GM10266 (cell line): ENCODE results near the gene ZFP69.

ENCODE experiments used
- DNase-seq: peaks from one replicate; pipeline ENCODE4 v3.0.0; 2012; ENCODE audit errors: extremely low spot score
- CTCF ChIP-seq: IDR thresholded peaks from 2 replicates; pipeline ENCODE4 v1.5.1; 2012; ENCODE audit warnings: mild to moderate bottlenecking, low read depth; ENCODE audit not compliant: control insufficient read depth, insufficient read depth; ENCODE audit errors: missing control alignments

The ZFP69 gene

DNA sequence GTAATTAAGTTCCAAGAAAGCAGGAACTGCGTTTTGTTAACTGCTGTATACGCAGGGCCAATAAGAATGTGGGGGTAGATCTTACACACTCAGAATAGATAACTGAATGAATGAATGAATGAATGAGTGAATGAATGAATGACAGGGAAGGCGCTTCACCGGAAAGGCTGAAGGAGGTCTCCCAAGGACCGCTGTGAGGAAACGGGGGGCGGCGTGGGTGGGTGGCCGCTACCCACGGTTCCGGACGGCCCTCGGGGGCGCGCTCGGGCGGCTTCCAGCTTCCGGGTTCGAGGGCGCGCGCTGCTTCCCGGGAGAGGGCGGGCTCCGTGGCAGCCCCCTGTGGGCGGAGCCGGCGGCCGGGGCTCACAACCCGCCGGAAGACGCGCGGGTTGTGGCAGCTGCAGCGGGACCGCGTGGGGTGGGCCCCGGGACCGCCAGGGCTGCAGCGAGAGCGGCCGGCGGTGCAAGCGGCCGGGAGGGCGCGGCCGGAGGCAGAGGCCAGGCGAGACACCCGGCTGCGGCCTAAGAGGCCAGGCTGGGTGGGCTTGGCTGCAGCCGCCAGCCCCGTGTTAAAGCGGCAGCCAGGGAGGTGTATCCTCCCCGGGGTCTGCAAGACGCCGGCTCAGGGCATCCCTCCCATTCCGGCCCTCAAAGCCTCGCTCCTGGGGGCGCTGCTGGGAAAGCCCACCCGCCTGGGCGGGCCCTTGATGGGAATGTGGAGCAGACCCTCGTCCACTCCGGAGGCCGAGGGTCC lies at the start of gene ZFP69:
Gene ZFP69 (plus strand): TSS at position 367 of the 754 bp plus-strand sequence. CDS start 2,072 bp downstream, outside the sequence.
- TF ChIP-seq CTCF = no peak
- peak; percentile 91 for DNase-seq

- no peak for DNase-seq
- TF ChIP-seq CTCF = no peak
These were observed 45.7 kb upstream of the ZFP69 start for GRCh38 chr1:40431385-40431784.

GRCh38 chr1:40432644-40433390 lies 44.3 kb upstream of the ZFP69 start:
- no peak for DNase-seq
- no peak for TF ChIP-seq CTCF

- no peak for DNase-seq
- TF ChIP-seq CTCF = no peak
These were observed 41.6 kb upstream of the ZFP69 start for GRCh38 chr1:40435471-40435870.

- DNase-seq = no peak
- TF ChIP-seq CTCF = no peak
These were observed 41.2 kb upstream of the ZFP69 start for GRCh38 chr1:40435876-40436275.

DNA sequence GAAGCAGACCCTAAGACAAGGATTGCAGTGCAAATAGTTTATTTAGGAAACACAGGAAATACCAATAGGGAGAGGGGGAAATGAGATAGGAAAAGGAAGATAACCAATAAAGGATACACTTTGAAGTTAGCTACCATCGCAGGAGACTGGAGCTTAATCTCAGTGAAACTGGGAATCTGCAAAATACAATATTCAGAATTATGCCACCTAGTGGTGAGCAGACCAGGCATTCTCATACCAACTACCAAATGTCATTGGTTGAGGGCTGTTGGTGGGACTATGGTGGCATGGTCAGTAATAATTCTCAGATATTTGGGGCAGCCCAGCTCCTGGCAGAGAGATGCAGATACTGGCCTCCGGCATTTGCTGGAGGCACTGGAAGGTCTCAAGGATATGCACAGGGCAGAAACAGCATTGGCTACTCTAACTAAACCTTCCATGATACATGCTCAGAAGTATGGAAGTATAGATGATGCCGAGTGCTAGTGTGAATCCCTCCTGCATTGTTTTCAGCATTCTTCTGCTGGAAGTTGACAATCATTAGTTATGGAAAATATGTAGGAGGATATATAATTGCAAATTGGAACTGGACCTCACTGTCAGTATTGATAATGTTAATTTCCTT lies 38.6 kb upstream of the ZFP69 start:
- no peak for DNase-seq
- TF ChIP-seq CTCF = peak; percentile 22
